HepG2 (cell line): ENCODE results near the gene RETN. TPM values are rescaled to one million over a fixed set of nuclear protein-coding genes. Genes with fewer than 3 reads are reported as not detected.
A peak's percentile ranks its signal among the peaks of the same experiment; 100 is the strongest.

ENCODE experiments used
- ATAC-seq: fragments of 200-7000 bp; cut with Tn5 transposase; 3 replicates; pipeline ENCODE4 v1.9.1; 2020; ENCODE audit warnings: mild to moderate bottlenecking, moderate library complexity
- BruUV-seq: library from RNA; stranded (reverse); fragments of 400-500 nt; replicated peaks from 2 replicates; lab custom pipeline; 2021; lab: Mats Ljungman, UMichigan
- CTCF ChIA-PET: fragments of 300-600 bp; formaldehyde crosslinking; extraction: SDS; loops from one replicate; lab custom pipeline; 2021; ENCODE audit warnings: low total read pairs, inconsistent platforms, low intra/inter-chr PET ratio; lab: Yijun Ruan, JAX
- POLR2A ChIA-PET: fragments of 350-600 bp; sonication (Branson Sonifier 250); formaldehyde crosslinking; loops from one replicate; lab custom pipeline; 2020; ENCODE audit warnings: antibody characterized with exemption, inconsistent platforms; lab: Yijun Ruan, JAX
- DNase-seq: peaks from one replicate; pipeline ENCODE4 v3.0.0-alpha.2; 2015; ENCODE audit warnings: low spot score
- FAIRE-seq: peaks from 3 replicates; lab custom pipeline; 2011; peaks lifted over from hg19 to GRCh38; lab: Jason Lieb, UNC
- H2AFZ ChIP-seq: one replicate; pipeline ENCODE4 v1.6.1; 2011; ENCODE audit warnings: low read length, inconsistent platforms
- H3K27ac ChIP-seq: fragments of 300-600 bp; 3 replicates; pipeline ENCODE4 v1.8.0; 2011; ENCODE audit warnings: mixed run types, mild to moderate bottlenecking, mixed read lengths, low read length, inconsistent platforms; ENCODE audit not compliant: insufficient read depth; ENCODE audit errors: extremely low read length
- H3K27me3 ChIP-seq, 2 experiments: fragments of 200-600 bp in 1 of 2; 2 replicates in 1 of 2; 3 replicates in 1 of 2; pipeline versions ENCODE4 v1.6.0 to v1.8.0; 2011; ENCODE audit warnings: low read length in 2 of 2, mild to moderate bottlenecking in 2 of 2, moderate library complexity in 2 of 2, inconsistent platforms in 1 of 2; ENCODE audit not compliant: insufficient read depth in 2 of 2, control insufficient read depth in 1 of 2
- H3K36me3 ChIP-seq, 2 experiments: fragments of 200-600 bp in 1 of 2; replicated peaks in 1 of 2; 2 replicates in 1 of 2; 3 replicates in 1 of 2; pipeline versions ENCODE4 v1.5.1 to v1.8.0; 2011; ENCODE audit warnings: low read length in 2 of 2, inconsistent platforms in 1 of 2; ENCODE audit not compliant: insufficient read depth in 2 of 2, control insufficient read depth in 1 of 2
- H3K4me1 ChIP-seq: 2 replicates; pipeline ENCODE4 v1.5.1; 2012; ENCODE audit warnings: low read length, inconsistent platforms; ENCODE audit not compliant: insufficient read depth
- H3K4me2 ChIP-seq: 2 replicates; pipeline ENCODE4 v1.6.0; 2011; ENCODE audit warnings: low read depth, low read length, inconsistent platforms
- H3K4me3 ChIP-seq, 3 experiments: fragments of 200-600 bp in 1 of 3; sonication (generic), shearing (Covaris generic) in 1 of 3; replicated peaks in 1 of 3; 2 replicates each; pipeline ENCODE4 v1.5.1; 2011 to 2016; ENCODE audit warnings: low read length in 3 of 3, inconsistent platforms in 2 of 3, low read depth in 2 of 3, mild to moderate bottlenecking in 2 of 3, control low read depth in 1 of 3, mixed read lengths in 1 of 3; ENCODE audit not compliant: insufficient read depth in 1 of 3
- H3K79me2 ChIP-seq: one replicate; pipeline ENCODE4 v1.6.1; 2011; ENCODE audit warnings: low read length, inconsistent platforms; ENCODE audit not compliant: insufficient read depth
- H3K9ac ChIP-seq: 2 replicates; pipeline ENCODE4 v1.6.0; 2011; ENCODE audit warnings: mild to moderate bottlenecking, low read depth, low read length, inconsistent platforms; ENCODE audit not compliant: insufficient read depth
- H3K9me3 ChIP-seq: 2 replicates; pipeline ENCODE4 v1.5.1; 2012; ENCODE audit warnings: mild to moderate bottlenecking, low read length
- H4K20me1 ChIP-seq: 2 replicates; pipeline ENCODE4 v1.6.0; 2011; ENCODE audit warnings: inconsistent platforms, mild to moderate bottlenecking, low read length, moderate library complexity; ENCODE audit not compliant: insufficient read depth
- AGO2 ChIP-seq: fragments of 200-400 bp; formaldehyde crosslinking; optimal IDR thresholded peaks from 2 replicates; pipeline ENCODE3; 2017; ENCODE audit warnings: mild to moderate bottlenecking, low read depth, low read length, moderate library complexity
- FLYWCH1 ChIP-seq: sonication (generic); formaldehyde crosslinking; IDR thresholded peaks from 2 replicates; pipeline ENCODE4 v1.8.1; 2023; ENCODE audit warnings: mild to moderate bottlenecking, missing genetic modification reagents
- LCORL ChIP-seq, 2 experiments: fragments of 450-650 bp in 1 of 2; sonication (generic) in 1 of 2; formaldehyde crosslinking in 1 of 2; IDR thresholded peaks; 2 replicates each; pipeline versions ENCODE4 v1.5.0 to v1.6.1; 2017 to 2020; ENCODE audit warnings: antibody characterized with exemption in 1 of 2, missing genetic modification reagents in 1 of 2
- POLR2G ChIP-seq: fragments of 200-400 bp; formaldehyde crosslinking; IDR thresholded peaks from 2 replicates; pipeline ENCODE4 v1.6.1; 2018; ENCODE audit warnings: mild to moderate bottlenecking, low read depth, low read length, moderate library complexity
- RBFOX2 ChIP-seq: fragments of 200-400 bp; formaldehyde crosslinking; IDR thresholded peaks from 2 replicates; pipeline ENCODE4 v1.6.1; 2017; ENCODE audit warnings: low read depth, mild to moderate bottlenecking, low read length
- ZFP36L2 ChIP-seq: sonication (generic); formaldehyde crosslinking; IDR thresholded peaks from 2 replicates; pipeline ENCODE4 v1.4.0; 2020; ENCODE audit warnings: missing genetic modification reagents
- ZNF354B ChIP-seq: sonication (generic); formaldehyde crosslinking; IDR thresholded peaks from 2 replicates; pipeline ENCODE4 v1.8.0; 2022; ENCODE audit warnings: mild to moderate bottlenecking, missing genetic modification reagents
- ZNF383 ChIP-seq: sonication (generic); formaldehyde crosslinking; IDR thresholded peaks from 2 replicates; pipeline ENCODE4 v1.4.0; 2020; ENCODE audit warnings: missing genetic modification reagents, mild to moderate bottlenecking, borderline replicate concordance
- ZNF460 ChIP-seq: sonication (generic); formaldehyde crosslinking; IDR thresholded peaks from 2 replicates; pipeline ENCODE4 v1.5.1; 2020; ENCODE audit warnings: missing genetic modification reagents, mild to moderate bottlenecking, borderline replicate concordance
- ZNF556 ChIP-seq: sonication (generic); formaldehyde crosslinking; IDR thresholded peaks from 2 replicates; pipeline ENCODE4 v1.4.0; 2020; ENCODE audit warnings: mild to moderate bottlenecking, missing genetic modification reagents, borderline replicate concordance
- WGBS: methylation state at CpG from one replicate; pipeline ENCODE4 v1.1.6; 2017; ENCODE audit warnings: low lambda C conversion rate; 5-methylcytosine and 5-hydroxymethylcytosine counted together
- in situ Hi-C: cut with HindIII; loops from 2 replicates; pipeline ENCODE4 v1.10.0; 2017; ENCODE audit warnings: low pct_unique_long_range_greater_than_20kb; ENCODE audit not compliant: extremely low pct_ligation_motif_present
- intact Hi-C: fragments of 100-400 bp; cut with micrococcal nuclease; formaldehyde crosslinking; loops from one replicate; pipeline ENCODE4 v1.10.0; 2022; ENCODE audit not compliant: unreplicated experiment
- polyA plus RNA-seq, 8 experiments: library from polyadenylated mRNA; depleted of rRNA in 3 of 8; stranded (reverse) in 7 of 8; unstranded in 1 of 8; fragments of >200 nt; fragmentation: Illumina TruSeq in 4 of 8; extraction: Trizol in 4 of 8; gene quantifications; 2 replicates each; pipeline versions ENCODE4 v1.2.1 to v1.2.3, GENCODE V29; 2011 to 2016; ENCODE audit warnings: low read depth in 4 of 8, missing spikeins in 1 of 8, mixed read lengths in 1 of 8; ENCODE audit not compliant: insufficient read depth in 1 of 8
- total RNA-seq, 5 experiments: library from RNA; depleted of rRNA; stranded (reverse); fragments of >200 nt; fragmentation: Illumina TruSeq; extraction: Trizol; gene quantifications; 2 replicates each; pipeline ENCODE4 v1.2.3, GENCODE V29; 2016; ENCODE audit warnings: low read depth in 1 of 5
- TF ChIP-seq, protein P1 (sequence below): sonication (generic); formaldehyde crosslinking; IDR thresholded peaks from 2 replicates; pipeline ENCODE4 v1.8.1; 2023; ENCODE audit warnings: mild to moderate bottlenecking, moderate library complexity, missing genetic modification reagents
- TF ChIP-seq, protein P2 (sequence below): sonication (generic); formaldehyde crosslinking; IDR thresholded peaks from 2 replicates; pipeline ENCODE4 v1.4.0; 2020; ENCODE audit warnings: missing genetic modification reagents
- TF ChIP-seq, protein P3 (sequence below): sonication (generic); formaldehyde crosslinking; IDR thresholded peaks from 2 replicates; pipeline ENCODE4 v1.4.0; 2020; ENCODE audit warnings: missing genetic modification reagents

The RETN gene
- total and polyA plus RNA-seq, 2 of the 13 experiments (the other 11 are each of a cell fraction or from before 2014, with no cell fraction given): not detected

DNA sequence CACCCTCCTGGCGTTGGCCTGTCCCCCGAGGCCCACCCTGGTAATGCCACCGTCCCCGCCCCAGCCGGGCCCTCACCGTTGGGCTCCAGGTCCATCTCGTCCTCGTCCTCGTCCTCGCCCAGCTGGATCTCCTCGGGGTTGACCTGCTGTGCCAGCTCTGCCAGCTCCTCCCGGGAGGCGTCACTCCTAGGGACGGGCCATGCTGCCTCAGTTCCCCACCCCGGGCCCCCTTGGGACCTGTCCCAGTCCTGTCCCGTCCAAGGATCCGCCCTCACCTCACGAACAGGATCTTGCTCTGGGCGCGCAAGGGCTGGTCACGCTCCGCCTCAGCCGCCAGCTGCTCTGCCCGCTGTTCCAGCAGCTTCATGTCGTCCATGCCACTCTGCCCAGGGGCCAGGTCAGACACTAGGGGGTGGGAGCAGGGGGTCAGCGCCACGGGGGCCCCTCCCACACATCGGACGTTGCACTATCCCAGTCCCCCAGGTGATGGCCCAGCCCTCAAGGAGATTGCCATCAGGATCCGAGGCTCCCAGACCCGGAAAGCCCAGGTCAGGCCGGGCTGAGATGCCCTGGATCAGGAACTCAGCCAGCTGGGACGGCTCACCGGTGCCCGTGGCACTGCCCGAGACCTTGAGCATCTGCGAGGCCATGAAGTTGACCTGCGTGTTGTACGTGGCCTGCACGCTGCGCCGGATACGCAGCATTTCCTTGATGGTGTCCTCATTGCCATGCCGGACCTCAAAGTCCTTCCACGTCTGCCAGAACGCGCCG, 49.0 kb upstream of the RETN start:
- Histone ChIP-seq H3K27me3 (no peaks in the 10 kb centered on the region; a peak in 1 of 5 replicates), H3K36me3 (peaks cover 24 to 55% of the 10 kb centered on the region in 2 experiments), H3K27ac (no peak overlapping the region), H4K20me1 (no peaks in the 10 kb centered on the region), H3K4me2 (no peak overlapping the region), H3K4me1 (no peaks in the 10 kb centered on the region; the same call in 1 of the 2 replicates), H3K4me3 (no peak overlapping the region), H2AFZ (no peak overlapping the region), H3K9ac (no peak overlapping the region), H3K9me3 (no peaks in the 10 kb centered on the region), H3K79me2 (no peaks in the 10 kb centered on the region)
- TSS peak; percentile 59 for BruUV-seq
- WGBS: 97% methylated on average over 33 of the region's 48 CpGs
- ChIA-PET POLR2A (no interaction called here), CTCF (no interaction called here)
- DNase-seq (no peak), FAIRE-seq (no peak), ATAC-seq (peak; percentile 2; the same call in 2 of the 3 replicates)
- intact Hi-C loops (no loop called here), in situ Hi-C loops (no loop called here)
- TF ChIP-seq POLR2G (peak; percentile 60), ZNF460 (no peak), ZNF354B (no peak), ZFP36L2 (CRISPR knock-in tag) (no peak), FLYWCH1 (no peak), RBFOX2 (peak; percentile 47; the same call in 1 of the 2 replicates), ZNF383 (CRISPR knock-in tag) (no peak), AGO2 (peak; percentile 85), LCORL (IDR thresholded peaks at IDR 0.05) (no peak), LCORL (CRISPR knock-in tag; IDR thresholded peaks at IDR 0.05) (no peak), ZNF556 (CRISPR knock-in tag) (no peak)
- TF ChIP-seq, protein P1, sequence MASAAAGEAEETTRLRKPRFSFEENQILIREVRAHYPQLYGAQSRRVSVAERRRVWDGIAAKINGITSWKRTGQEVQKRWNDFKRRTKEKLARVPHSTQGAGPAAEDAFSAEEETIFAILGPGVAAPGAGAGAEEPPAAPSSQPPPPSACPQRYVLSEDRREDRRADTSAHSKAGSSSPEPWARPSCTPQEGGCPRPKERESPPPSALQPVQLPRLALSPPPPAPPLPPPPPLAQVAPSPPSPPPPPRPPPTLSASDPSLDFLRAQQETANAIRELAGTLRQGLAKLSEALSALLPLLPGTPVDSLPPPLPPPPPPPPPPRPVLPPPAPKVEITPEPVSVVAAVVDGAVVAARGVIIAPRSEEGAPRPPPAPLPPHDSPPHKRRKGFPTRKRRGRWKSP (CRISPR knock-in tag): no peak
- TF ChIP-seq, protein P2, sequence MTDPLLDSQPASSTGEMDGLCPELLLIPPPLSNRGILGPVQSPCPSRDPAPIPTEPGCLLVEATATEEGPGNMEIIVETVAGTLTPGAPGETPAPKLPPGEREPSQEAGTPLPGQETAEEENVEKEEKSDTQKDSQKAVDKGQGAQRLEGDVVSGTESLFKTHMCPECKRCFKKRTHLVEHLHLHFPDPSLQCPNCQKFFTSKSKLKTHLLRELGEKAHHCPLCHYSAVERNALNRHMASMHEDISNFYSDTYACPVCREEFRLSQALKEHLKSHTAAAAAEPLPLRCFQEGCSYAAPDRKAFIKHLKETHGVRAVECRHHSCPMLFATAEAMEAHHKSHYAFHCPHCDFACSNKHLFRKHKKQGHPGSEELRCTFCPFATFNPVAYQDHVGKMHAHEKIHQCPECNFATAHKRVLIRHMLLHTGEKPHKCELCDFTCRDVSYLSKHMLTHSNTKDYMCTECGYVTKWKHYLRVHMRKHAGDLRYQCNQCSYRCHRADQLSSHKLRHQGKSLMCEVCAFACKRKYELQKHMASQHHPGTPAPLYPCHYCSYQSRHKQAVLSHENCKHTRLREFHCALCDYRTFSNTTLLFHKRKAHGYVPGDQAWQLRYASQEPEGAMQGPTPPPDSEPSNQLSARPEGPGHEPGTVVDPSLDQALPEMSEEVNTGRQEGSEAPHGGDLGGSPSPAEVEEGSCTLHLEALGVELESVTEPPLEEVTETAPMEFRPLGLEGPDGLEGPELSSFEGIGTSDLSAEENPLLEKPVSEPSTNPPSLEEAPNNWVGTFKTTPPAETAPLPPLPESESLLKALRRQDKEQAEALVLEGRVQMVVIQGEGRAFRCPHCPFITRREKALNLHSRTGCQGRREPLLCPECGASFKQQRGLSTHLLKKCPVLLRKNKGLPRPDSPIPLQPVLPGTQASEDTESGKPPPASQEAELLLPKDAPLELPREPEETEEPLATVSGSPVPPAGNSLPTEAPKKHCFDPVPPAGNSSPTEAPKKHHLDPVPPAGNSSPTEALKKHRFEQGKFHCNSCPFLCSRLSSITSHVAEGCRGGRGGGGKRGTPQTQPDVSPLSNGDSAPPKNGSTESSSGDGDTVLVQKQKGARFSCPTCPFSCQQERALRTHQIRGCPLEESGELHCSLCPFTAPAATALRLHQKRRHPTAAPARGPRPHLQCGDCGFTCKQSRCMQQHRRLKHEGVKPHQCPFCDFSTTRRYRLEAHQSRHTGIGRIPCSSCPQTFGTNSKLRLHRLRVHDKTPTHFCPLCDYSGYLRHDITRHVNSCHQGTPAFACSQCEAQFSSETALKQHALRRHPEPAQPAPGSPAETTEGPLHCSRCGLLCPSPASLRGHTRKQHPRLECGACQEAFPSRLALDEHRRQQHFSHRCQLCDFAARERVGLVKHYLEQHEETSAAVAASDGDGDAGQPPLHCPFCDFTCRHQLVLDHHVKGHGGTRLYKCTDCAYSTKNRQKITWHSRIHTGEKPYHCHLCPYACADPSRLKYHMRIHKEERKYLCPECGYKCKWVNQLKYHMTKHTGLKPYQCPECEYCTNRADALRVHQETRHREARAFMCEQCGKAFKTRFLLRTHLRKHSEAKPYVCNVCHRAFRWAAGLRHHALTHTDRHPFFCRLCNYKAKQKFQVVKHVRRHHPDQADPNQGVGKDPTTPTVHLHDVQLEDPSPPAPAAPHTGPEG (CRISPR knock-in tag): no peak
- TF ChIP-seq, protein P3, sequence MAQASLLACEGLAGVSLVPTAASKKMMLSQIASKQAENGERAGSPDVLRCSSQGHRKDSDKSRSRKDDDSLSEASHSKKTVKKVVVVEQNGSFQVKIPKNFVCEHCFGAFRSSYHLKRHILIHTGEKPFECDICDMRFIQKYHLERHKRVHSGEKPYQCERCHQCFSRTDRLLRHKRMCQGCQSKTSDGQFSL (CRISPR knock-in tag): no peak
